ENCODE data around the gene ERBB2.
A peak's percentile ranks its signal among the peaks of the same experiment; 100 is the strongest.

ERBB2 gene

GRCh38 chr17:39666231-39666600, 33.6 kb upstream of the ERBB2 start:
- no peak for DNase-seq

- no peak for DNase-seq
Observed at GRCh38 chr17:39666601-39667261, 33.1 kb upstream of the ERBB2 start.

- no peak for DNase-seq
Observed at GRCh38 chr17:39667262-39667944, 32.5 kb upstream of the ERBB2 start.

- DNase-seq, result peak; percentile 63
Observed at GRCh38 chr17:39667945-39668924, 31.6 kb upstream of the ERBB2 start, which contains the start of gene PNMT. Gene PNMT, plus strand, starts transcription at chr17:39668453. Its CDS starts 23 bp downstream, at chr17:39668476.

- DNase-seq, result no peak
Observed at GRCh38 chr17:39669897-39670735, 29.7 kb upstream of the ERBB2 start.

- no peak for DNase-seq
Observed at GRCh38 chr17:39670746-39671145, 29.1 kb upstream of the ERBB2 start.

GRCh38 chr17:39671651-39672521, 28.0 kb upstream of the ERBB2 start:
- no peak for DNase-seq

- DNase-seq, result no peak
Observed at GRCh38 chr17:39672522-39673334, 27.1 kb upstream of the ERBB2 start.

GRCh38 chr17:39673335-39674081, 26.4 kb upstream of the ERBB2 start:
- DNase-seq, result no peak

- no peak for DNase-seq
Observed at GRCh38 chr17:39674179-39674578, 25.7 kb upstream of the ERBB2 start.

- DNase-seq, result no peak
Observed at GRCh38 chr17:39674702-39675389, 25.0 kb upstream of the ERBB2 start.

GRCh38 chr17:39675390-39676082, 24.3 kb upstream of the ERBB2 start:
- no peak for DNase-seq

- DNase-seq, result peak; percentile 20
Observed at GRCh38 chr17:39676198-39676819, 23.6 kb upstream of the ERBB2 start.

GRCh38 chr17:39677072-39677471, 22.8 kb upstream of the ERBB2 start:
- DNase-seq, result no peak

GRCh38 chr17:39677542-39678339, 22.1 kb upstream of the ERBB2 start:
- no peak for DNase-seq

GRCh38 chr17:39678340-39679116, 21.3 kb upstream of the ERBB2 start:
- no peak for DNase-seq
